ENCODE data around the gene ZBED3. TPM values are rescaled to one million over a fixed set of nuclear protein-coding genes. Genes with fewer than 3 reads are reported as not detected.

The ZBED3 gene
- total RNA-seq, 1 donor from 2014 or later: 6.0 TPM

GRCh38 chr5:77073667-77074066 is 13.4 kb downstream of the ZBED3 start:
- no peak overlapping the region for H3K27ac Mint-ChIP-seq (ENCODE audit: unreplicated experiment)
- DNase-seq (ENCODE audit: low read depth) (peak; percentile 52), FAIRE-seq (no peak)
- no peak overlapping the region for H3K9ac ChIP-seq (ENCODE audit: low read length)
- no peak overlapping the region for H3K27ac ChIP-seq (ENCODE audit: low read depth, low read length)
- H3K27me3 ChIP-seq (ENCODE audit: insufficient read depth, low read length): no peaks in the 10 kb centered on the region
- peak overlapping the region; percentile 18 for H3K4me2 ChIP-seq (ENCODE audit: low read length)
- TF ChIP-seq, protein P1, sequence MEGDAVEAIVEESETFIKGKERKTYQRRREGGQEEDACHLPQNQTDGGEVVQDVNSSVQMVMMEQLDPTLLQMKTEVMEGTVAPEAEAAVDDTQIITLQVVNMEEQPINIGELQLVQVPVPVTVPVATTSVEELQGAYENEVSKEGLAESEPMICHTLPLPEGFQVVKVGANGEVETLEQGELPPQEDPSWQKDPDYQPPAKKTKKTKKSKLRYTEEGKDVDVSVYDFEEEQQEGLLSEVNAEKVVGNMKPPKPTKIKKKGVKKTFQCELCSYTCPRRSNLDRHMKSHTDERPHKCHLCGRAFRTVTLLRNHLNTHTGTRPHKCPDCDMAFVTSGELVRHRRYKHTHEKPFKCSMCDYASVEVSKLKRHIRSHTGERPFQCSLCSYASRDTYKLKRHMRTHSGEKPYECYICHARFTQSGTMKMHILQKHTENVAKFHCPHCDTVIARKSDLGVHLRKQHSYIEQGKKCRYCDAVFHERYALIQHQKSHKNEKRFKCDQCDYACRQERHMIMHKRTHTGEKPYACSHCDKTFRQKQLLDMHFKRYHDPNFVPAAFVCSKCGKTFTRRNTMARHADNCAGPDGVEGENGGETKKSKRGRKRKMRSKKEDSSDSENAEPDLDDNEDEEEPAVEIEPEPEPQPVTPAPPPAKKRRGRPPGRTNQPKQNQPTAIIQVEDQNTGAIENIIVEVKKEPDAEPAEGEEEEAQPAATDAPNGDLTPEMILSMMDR (IDR thresholded peaks at IDR 0.05; ENCODE audit: insufficient read depth, low read depth, low read length): no peak
- no peak for TF ChIP-seq EZH2 (IDR thresholded peaks at IDR 0.05; ENCODE audit: insufficient read depth, low read length)
- H3K4me1 Mint-ChIP-seq (ENCODE audit: low read depth, unreplicated experiment): peaks cover 10% of the 10 kb centered on the region
- no peak overlapping the region for H3K4me3 Mint-ChIP-seq (ENCODE audit: unreplicated experiment)
- H2AFZ ChIP-seq (ENCODE audit: low read depth, low read length): no peak overlapping the region
- no peaks in the 10 kb centered on the region for H3K9me3 ChIP-seq (ENCODE audit: insufficient read depth, low read depth, low read length)
- no peaks in the 10 kb centered on the region for H3K27me3 Mint-ChIP-seq (ENCODE audit: low read depth, unreplicated experiment)
- no peak overlapping the region for H3K4me3 ChIP-seq (ENCODE audit: insufficient read depth, low read depth, low read length)
- no peaks in the 10 kb centered on the region for H3K36me3 ChIP-seq (ENCODE audit: insufficient read depth, low read length)
- no peaks in the 10 kb centered on the region for H3K4me1 ChIP-seq (ENCODE audit: insufficient read depth, low read length)
- peaks cover 3% of the 10 kb centered on the region for H3K36me3 Mint-ChIP-seq (ENCODE audit: low read depth, unreplicated experiment)
- peaks cover 20% of the 10 kb centered on the region for H4K20me1 ChIP-seq (ENCODE audit: insufficient read depth, low read length)
- H3K9me3 Mint-ChIP-seq (ENCODE audit: unreplicated experiment): peaks cover 4% of the 10 kb centered on the region
- no peaks in the 10 kb centered on the region for H3K79me2 ChIP-seq (ENCODE audit: insufficient read depth, low read length)

DNA sequence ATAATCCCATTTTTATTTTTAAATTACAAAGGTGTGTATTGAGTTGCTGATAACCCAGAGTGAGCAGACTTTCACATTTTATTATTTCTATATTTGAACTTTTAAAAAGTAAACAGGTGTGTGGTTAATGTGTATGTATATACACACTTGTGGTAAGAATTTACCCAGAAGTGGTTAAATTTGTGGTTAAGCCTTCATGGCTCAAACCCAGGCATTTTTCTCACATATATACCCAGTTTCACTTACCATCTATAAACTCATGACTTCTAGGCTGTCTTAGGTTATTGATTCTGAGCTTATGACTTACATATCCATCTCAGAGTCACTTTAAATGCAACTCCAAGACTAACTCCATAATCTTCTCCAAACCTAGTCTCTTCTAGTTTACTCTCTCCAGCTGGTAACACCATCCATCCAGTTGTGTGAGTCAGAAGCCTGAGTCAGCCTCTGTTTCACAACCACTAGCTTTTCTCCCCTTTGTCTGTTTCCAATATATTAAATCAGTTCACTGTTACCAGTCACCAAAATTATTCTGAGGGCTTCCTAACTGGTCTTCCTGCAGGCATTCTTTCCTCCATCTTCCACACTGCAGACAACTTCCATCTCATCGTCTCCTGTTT is 20.2 kb downstream of the ZBED3 start:
- Histone ChIP-seq H3K79me2 (ENCODE audit: insufficient read depth, low read length) (no peaks in the 10 kb centered on the region), H3K9ac (ENCODE audit: low read length) (no peak overlapping the region), H3K27ac (ENCODE audit: low read depth, low read length) (no peak overlapping the region), H3K4me1 (ENCODE audit: insufficient read depth, low read length) (no peaks in the 10 kb centered on the region), H2AFZ (ENCODE audit: low read depth, low read length) (no peak overlapping the region), H3K4me2 (ENCODE audit: low read length) (no peak overlapping the region), H3K36me3 (ENCODE audit: insufficient read depth, low read length) (peaks cover 6% of the 10 kb centered on the region), H3K4me3 (ENCODE audit: insufficient read depth, low read depth, low read length) (no peak overlapping the region), H4K20me1 (ENCODE audit: insufficient read depth, low read length) (no peaks in the 10 kb centered on the region), H3K27me3 (ENCODE audit: insufficient read depth, low read length) (no peaks in the 10 kb centered on the region), H3K9me3 (ENCODE audit: insufficient read depth, low read depth, low read length) (no peaks in the 10 kb centered on the region)
- FAIRE-seq: no peak
- peak; percentile 60 for DNase-seq (ENCODE audit: low read depth)
- H3K9me3 Mint-ChIP-seq (ENCODE audit: unreplicated experiment): peaks cover 4% of the 10 kb centered on the region
- no peak overlapping the region for H3K4me3 Mint-ChIP-seq (ENCODE audit: unreplicated experiment)
- no peaks in the 10 kb centered on the region for H3K27me3 Mint-ChIP-seq (ENCODE audit: low read depth, unreplicated experiment)
- TF ChIP-seq EZH2 (IDR thresholded peaks at IDR 0.05; ENCODE audit: insufficient read depth, low read length): no peak
- TF ChIP-seq, protein P1 (IDR thresholded peaks at IDR 0.05; ENCODE audit: insufficient read depth, low read depth, low read length): no peak
- no peak overlapping the region for H3K27ac Mint-ChIP-seq (ENCODE audit: unreplicated experiment)
- peaks cover 10% of the 10 kb centered on the region for H3K4me1 Mint-ChIP-seq (ENCODE audit: low read depth, unreplicated experiment)
- no peaks in the 10 kb centered on the region for H3K36me3 Mint-ChIP-seq (ENCODE audit: low read depth, unreplicated experiment)

DNA sequence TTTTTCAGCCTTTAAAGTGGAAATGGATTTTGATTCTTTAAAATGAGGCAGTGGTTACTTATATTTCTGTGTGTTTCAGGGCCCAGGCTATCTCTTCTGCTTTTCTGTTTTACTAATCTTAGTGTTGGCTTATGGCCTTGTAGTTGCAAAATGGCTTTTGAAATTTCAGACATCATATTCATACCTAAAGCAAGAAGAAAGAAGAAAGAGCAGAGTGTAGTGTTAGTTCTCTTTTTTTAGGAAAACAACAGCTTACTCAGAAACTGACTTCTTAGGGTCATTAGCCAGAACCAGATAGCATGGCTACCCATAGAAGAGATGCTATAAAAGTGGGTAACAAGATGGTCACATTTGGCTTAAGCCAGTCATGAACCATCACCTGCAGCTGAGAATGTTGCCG is 20.9 kb downstream of the ZBED3 start:
- Histone ChIP-seq H3K27ac (ENCODE audit: low read depth, low read length) (no peak overlapping the region), H3K4me3 (ENCODE audit: insufficient read depth, low read depth, low read length) (no peak overlapping the region), H2AFZ (ENCODE audit: low read depth, low read length) (no peak overlapping the region), H3K4me1 (ENCODE audit: insufficient read depth, low read length) (no peaks in the 10 kb centered on the region), H4K20me1 (ENCODE audit: insufficient read depth, low read length) (no peaks in the 10 kb centered on the region), H3K9me3 (ENCODE audit: insufficient read depth, low read depth, low read length) (no peaks in the 10 kb centered on the region), H3K36me3 (ENCODE audit: insufficient read depth, low read length) (peaks cover 13% of the 10 kb centered on the region), H3K9ac (ENCODE audit: low read length) (no peak overlapping the region), H3K27me3 (ENCODE audit: insufficient read depth, low read length) (no peaks in the 10 kb centered on the region), H3K4me2 (ENCODE audit: low read length) (no peak overlapping the region), H3K79me2 (ENCODE audit: insufficient read depth, low read length) (no peaks in the 10 kb centered on the region)
- H3K4me3 Mint-ChIP-seq (ENCODE audit: unreplicated experiment): no peak overlapping the region
- H3K27me3 Mint-ChIP-seq (ENCODE audit: low read depth, unreplicated experiment): no peaks in the 10 kb centered on the region
- no peak for FAIRE-seq
- no peak for DNase-seq (ENCODE audit: low read depth)
- H3K4me1 Mint-ChIP-seq (ENCODE audit: low read depth, unreplicated experiment): peaks cover 10% of the 10 kb centered on the region
- H3K36me3 Mint-ChIP-seq (ENCODE audit: low read depth, unreplicated experiment): peaks cover 4% of the 10 kb centered on the region
- H3K27ac Mint-ChIP-seq (ENCODE audit: unreplicated experiment): no peak overlapping the region
- TF ChIP-seq, protein P1 (IDR thresholded peaks at IDR 0.05; ENCODE audit: insufficient read depth, low read depth, low read length): no peak
- no peak for TF ChIP-seq EZH2 (IDR thresholded peaks at IDR 0.05; ENCODE audit: insufficient read depth, low read length)
- H3K9me3 Mint-ChIP-seq (ENCODE audit: unreplicated experiment): peaks cover 4% of the 10 kb centered on the region
